HG03520 (cell line): ENCODE results near the gene CFAP126.
"Not testable (repeated sequence)": the region's sequence is repeated elsewhere in the genome, so short reads cannot be mapped to it uniquely, and the experiment has no call there.

Source experiments
- ATAC-seq: cut with Tn5 transposase; IDR thresholded peaks from one replicate; pipeline ENCODE4 v1.9.1; 2021; ENCODE audit warnings: mild to moderate bottlenecking, moderate library complexity; ENCODE audit not compliant: unreplicated experiment

CFAP126 gene

DNA sequence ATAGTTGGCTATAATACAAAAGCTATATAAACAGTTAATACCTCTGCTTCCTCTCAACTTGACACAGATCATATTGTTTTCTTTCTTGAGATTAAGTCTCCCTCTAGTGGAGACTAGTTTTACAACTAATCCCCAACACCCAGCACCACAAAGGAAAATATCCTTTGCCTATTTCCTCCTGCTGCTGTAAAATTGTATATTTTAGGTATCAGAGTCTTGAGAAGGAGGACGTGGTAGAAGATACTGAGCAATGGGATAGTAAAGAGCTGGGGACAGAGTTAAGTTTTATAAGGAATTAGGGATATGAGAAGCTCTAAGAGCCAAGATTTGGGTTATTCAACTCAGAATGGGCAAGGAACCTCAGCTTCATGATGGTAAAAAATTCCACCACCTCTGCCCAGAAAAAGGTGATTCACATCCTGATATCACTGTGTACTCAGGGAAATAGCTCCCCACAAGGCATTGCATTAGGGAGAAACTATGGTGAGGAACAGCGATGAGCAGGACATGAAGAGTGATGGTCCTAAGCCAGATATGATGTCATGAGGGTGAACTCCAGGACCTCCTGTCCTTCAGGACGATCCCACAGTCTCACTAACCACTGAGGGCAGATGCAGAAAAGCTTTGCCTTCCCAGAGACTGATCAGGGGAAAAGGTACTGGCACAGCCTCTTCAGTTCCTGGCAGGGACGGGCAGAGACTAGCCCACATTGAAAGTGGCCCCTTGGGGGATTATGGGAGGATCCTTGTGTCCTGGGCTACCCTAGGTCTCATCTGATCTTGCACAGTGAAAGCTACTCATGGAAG is 14.7 kb upstream of the CFAP126 start:
- ATAC-seq, result no peak

DNA sequence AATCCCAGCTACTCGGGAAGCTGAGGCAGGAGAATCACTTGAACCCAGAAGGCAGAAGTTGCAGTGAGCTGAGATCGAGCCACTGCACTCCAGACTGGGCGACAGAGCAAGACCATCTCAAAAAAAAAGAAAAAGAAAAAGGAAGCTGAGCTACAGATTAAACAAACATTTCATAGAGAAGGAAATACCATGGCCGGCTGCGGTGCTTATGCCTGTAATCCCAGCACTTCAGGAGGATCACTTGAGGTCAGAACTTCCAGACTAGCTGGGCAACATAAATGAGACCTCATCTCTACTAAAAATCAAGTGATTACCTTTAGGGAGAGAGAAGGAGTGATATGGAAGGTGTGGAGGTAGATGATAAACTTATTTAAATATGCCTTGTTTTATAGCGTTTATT is 14.0 kb upstream of the CFAP126 start:
- no peak for ATAC-seq

DNA sequence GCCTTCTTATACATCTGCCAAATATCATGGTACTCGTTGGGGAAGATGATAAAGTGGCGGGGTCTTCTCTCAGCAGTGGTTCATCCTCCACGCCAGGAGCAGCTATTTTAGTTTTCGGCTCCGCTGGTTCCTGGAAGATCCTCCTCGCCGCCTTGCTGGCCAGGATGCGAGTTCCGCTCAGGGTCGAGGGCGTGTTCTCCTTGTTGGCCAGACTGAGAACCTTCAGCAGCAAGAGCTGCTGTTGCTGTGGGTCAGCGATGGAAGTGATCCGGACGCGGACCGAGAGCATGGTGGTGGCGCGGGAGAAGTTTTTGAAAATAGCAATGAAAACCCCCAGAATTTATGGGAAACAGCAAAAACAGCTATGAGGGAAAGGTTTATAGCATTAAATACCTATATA is 11.4 kb upstream of the CFAP126 start:
- no peak for ATAC-seq

DNA sequence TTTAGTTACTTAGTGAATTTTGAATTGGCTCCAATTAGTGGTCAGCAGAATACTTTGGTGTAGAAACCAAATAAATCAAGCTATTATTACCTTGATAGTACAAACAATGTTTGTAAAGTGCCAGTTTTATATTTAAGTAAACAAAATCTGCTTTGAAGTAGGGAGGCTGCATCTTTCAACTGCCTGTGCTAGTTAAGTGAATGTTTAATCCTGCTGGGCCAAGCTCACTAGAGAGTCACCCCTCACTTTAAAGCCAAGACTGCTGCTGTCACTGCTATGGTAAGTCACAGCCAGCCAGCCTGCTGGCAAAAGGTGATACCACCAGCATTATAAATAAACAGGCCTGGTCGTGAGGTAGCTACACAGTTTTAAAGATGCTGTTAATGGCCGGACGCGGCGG is 10.3 kb upstream of the CFAP126 start:
- ATAC-seq, result no peak

DNA sequence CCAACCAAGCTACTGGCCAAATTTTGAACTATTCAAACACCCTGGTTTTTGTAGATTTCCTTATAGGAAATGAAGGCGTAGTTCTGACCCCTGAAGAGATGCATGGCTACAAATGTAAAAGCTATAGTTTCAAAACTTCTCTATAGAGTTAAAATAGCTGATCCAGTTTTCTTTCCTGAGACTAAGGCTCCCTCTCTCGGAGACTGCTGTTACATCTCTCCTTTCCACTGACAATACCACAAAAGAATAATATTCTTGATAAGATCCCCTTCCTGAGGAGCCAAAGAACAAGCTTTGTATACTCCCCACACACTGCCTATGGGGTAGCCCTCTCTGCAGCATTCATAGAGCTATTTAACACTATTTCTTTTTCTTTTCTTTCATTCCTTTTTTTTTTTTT is 6.7 kb upstream of the CFAP126 start:
- ATAC-seq, result no peak

DNA sequence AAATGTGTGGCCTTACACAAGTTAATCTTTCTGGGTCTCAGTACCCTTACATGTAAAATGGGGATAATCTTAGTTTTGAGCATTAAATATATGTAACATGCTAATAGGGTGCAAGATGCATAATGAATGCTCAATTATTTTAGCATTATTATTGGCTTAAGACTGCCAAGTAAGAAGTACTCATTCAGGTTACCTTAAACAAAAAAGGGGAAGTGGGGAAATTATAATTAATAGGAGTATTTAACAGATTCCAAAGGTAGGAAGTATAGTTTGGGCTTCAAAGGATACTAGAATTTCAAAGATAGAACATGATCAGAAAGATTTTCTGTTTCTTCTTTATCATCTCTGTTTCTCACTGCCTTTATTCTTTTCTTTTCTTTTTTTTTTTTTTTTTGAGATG is 5.8 kb upstream of the CFAP126 start:
- ATAC-seq, result no peak

DNA sequence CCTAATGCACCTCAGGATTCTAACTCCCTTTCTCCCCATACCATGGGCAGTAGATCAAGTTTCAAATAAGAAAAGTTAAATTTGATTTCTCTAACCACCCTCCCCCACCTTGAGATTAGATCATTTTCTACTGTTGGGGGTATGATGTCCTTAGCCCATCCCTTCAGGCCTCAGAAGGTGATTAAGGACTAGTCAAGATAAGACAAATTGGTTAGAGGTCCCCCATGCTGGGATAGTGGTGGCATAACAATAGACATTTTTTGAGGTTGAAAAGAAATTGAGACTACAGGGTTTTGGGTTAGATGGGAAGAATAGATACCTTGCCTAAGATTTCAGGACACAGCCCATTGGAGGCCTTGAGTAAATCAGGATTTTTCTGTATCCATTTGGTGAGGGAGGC is 2.5 kb downstream of the CFAP126 start:
- ATAC-seq, result no peak

DNA sequence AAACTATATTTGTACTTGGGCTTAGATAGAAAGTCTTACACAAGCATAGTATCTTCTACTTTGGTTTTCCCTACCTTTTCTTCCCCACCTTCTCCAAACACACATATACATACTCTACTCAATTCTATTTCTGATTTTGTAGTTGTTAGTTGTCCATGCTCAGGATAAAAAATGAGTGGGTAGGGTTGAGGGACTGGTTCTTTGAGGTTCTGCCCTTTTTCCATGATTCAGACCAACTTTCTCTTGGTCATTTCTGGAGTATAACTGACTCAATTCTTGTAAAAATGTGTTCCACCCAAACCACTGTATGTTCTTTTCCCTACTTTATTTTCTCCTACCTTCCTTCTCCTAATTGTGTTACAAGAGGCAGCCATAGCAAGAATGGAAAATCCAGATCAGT is 3.3 kb downstream of the CFAP126 start:
- no peak for ATAC-seq

DNA sequence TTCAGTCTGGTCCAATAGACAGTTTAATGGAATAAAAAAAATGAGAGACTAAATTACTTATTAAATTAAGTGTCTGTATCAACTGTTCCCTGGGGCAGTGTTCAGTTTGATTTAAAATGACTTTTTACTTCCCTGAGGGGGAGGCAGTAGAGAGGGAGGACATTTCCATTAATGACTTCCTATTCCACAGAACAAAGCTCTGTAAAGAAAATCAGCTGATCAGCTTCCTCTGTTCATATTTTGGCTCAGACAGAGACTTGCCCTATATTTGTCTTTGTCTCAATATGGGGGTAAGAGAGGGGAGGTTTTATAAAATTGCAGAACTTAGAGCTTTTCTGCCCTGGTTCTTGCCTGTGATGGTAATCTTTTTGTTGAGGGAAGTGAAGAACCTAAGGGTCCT is 8.4 kb downstream of the CFAP126 start:
- no peak for ATAC-seq

DNA sequence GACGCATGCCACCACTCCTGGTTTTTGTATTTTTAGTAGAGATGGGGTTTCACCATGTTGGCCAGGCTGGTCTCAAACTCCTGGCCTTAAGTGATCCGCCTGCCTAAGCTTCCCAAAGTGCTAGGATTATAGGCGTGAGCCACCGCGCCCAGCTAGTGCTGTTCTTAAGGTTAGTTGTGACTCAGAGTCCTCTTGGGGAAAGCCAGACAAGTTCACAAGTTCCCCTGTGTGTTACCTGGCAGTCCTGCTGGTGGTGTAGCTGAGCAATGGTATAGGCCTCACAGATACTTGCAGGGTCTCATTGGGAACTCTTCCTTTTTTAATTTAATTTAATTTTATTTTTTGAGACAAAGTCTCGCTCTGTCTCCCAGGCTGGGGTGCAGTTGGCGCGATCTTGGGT is 10.6 kb downstream of the CFAP126 start:
- ATAC-seq, result no peak

DNA sequence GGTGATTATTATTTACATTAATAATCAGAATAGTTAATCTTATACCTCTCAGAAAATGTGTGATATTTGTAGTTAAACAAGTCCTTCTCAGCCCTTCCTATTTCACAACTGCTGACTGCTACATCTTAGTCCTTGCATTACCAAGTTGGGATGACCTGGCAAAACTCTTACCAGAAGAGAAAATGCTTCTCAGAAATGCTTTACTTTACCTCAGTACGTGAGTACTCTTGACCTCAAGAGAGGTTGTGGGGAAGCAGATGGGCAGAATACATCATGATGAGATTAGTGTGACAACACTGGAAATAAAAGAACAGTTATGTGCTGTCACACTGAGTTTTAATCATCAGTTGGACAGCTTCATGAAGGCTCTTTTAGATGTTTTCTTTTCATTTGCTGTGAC is 16.2 kb downstream of the CFAP126 start:
- ATAC-seq, result no peak

DNA sequence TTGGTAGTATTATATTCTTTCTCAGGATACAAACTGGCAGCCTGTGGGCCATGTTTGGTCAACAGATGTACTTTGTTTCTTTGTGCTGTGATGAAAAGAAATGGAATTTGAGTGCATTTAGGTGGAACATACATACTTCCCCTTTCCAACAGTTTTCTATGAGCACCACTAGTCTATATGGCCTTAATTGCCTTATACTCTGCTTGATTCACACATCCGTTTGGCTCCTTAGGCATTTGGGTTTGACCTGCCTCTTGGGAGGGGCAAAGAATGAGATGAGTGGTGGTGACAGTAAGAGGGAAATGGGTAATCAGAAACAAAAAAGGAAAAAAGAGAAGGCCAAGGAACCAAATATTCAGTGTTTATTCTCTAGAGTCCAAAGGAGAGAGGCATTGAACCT is 17.0 kb downstream of the CFAP126 start:
- ATAC-seq, result no peak

DNA sequence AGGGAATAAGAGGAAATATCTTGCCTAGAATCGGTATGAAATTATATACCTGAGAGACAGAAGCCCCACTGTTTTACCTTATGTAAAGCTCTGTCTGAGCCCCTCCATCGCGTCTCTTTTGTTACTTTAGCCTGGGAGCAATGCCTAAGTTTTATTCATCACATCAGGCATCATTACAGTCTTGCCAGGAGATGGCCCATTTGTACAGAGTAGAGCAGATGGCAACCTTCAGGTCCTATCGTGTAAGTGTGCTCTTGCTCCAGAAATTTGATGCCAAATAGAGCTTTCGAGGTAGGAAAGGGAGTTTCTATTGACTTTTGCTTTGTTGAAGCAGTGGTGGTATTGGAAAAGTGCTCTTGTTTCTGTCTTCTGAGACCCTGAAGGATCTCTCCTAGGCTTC is 24.9 kb downstream of the CFAP126 start:
- ATAC-seq, result no peak

DNA sequence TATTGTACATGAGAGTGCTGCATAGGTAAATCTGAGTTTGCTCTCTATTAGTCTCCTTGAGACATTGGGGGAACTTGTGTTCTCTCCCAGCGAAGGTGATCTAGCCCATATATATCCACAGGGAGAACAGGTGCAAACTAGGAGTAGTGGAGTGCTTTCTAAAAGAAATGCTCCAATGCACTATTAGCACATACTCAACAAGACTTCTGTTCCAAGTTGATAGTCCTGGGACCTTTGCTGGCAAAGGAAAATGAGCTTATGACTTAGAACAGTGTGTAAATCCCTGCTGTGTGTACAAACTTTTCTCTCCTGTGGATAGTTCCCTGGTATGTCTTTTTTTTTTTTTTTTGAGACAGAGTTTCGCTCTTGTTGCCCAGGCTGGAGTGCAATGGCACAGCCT is 25.5 kb downstream of the CFAP126 start:
- no peak for ATAC-seq

DNA sequence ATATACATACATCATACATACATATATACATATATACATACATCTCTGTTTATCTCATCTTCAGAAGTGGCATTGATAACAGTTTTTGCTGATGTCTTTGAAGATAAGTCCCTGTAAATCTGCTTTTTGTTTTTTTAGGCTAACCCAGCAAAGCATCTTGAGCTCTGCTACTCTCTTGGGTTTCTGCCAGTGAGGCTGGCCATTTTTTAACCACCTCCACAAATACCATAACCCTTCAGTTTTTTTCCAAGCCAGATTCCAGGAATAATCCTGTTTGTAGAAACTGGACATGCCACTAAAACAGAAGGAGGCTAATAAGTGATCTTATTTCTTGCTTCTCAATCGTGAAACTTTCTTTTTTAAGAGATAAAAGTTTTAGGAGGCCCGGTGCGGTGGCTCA is 31.9 kb downstream of the CFAP126 start:
- ATAC-seq, result no peak

DNA sequence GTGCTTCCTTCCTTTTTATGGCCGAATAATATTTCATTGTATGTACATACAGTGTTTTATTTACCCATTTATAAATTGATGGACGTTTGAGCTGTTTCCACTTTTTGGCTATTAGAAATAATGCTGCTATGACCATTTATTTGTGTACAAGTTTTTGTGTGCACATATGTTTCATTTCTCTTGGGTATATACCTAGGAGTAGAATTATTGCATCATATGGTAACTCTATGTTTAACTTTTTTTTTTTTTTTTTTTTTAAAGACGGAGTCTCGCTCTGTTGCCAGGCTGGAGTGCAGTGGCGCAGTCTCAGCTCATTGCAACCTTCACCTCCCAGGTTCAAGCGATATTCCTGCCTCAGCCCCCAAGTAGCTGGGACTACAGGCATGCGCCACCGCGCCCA is 34.5 kb downstream of the CFAP126 start:
- no peak for ATAC-seq

DNA sequence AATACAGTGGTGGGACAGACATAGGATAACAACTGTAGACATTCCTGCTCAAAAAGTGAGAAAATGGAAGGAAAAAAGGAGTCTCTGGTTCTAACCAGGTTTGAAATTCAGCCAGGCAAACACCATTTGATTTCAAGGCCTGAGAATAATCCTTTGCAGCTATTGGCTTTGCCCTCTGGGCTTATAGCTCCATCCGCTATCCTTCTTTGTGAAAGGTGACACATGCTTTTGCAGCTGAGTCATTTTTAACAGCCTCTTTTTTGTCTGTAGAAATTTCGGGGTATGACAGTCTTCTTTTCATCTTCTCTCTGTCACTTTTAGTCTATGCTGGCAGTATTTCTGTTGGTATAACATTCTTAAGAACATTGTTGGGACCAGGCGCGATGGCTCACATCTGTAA is 37.3 kb downstream of the CFAP126 start:
- no peak for ATAC-seq

DNA sequence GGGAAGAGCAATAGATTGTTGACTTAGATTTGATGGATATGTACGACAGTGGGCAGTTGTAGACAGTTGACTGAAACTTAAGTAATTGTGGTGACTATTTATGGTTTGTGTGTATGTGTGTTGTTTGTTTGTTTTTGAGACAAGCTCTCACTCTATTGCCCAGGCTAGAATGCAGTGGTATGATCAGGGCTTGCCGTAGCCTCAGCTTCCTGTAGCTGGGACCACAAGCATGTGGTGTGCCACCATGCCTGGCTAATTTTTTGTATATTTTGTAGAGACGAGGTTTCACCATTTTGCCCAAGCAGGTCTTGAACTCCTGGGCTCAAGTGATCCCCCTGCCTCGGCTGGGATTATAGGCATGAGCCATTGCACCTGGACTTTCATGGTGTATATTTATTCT is 43.7 kb downstream of the CFAP126 start:
- no peak for ATAC-seq

DNA sequence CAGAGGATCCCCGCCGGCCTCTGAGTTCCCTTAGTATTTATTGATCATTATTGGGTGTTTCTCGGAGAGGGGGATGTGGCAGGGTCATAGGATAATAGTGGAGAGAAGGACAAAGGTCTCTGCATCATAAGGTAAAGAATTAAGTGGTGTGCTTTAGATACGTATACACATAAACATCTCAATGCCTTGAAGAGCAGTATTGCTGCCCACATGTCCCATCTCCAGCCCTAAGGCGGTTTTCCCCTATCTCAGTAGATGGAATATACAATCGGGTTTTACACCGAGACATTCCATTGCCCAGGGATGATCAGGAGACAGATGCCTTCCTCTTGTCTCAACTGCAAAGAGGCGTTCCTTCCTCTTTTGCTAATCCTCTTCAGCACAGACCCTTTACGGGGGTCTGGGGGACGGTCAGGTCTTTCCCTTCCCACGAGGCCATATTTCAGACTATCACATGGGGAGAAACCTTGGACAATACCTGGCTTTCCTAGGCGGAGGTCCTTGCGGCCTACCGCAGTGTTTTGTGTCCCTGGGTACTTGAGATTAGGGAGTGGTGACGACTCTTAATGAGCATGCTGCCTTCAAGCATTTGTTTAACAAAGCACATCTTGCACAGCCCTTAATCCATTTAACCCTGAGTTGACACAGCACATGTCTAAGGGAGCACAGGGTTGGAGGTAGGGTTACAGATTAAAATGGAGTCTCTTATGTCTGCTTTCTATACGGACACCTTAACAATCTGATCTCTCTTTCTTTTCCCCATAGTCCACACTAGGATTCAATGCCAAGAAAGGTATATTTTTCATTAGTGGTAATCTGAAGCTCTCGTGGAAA is 51.6 kb downstream of the CFAP126 start:
- not testable (repeated sequence) for ATAC-seq
